GM12801 (cell line): ENCODE results near the gene ZNF490.

ENCODE experiments used
- CTCF ChIP-seq: IDR thresholded peaks from one replicate; pipeline ENCODE4 v1.5.1; 2011; ENCODE audit warnings: control low read depth; ENCODE audit not compliant: insufficient read length; ENCODE audit errors: extremely low read depth

The ZNF490 gene

GRCh38 chr19:12546903-12547302 lies 63.7 kb downstream of the ZNF490 start:
- TF ChIP-seq CTCF = no peak

GRCh38 chr19:12546068-12546467 lies 64.5 kb downstream of the ZNF490 start:
- no peak for TF ChIP-seq CTCF

- no peak for TF ChIP-seq CTCF
Measured at GRCh38 chr19:12545267-12545666, 65.3 kb downstream of the ZNF490 start.

GRCh38 chr19:12544401-12544876 lies 66.2 kb downstream of the ZNF490 start:
- TF ChIP-seq CTCF = no peak

GRCh38 chr19:12543855-12544254 lies 66.8 kb downstream of the ZNF490 start:
- TF ChIP-seq CTCF = no peak
